CD4-positive, CD25-positive, alpha-beta regulatory T cell (primary cell): ENCODE results near the gene SCN4A. TPM values are rescaled to one million over a fixed set of nuclear protein-coding genes. Genes with fewer than 3 reads are reported as not detected.
"Not testable (repeated sequence)": the region's sequence is repeated elsewhere in the genome, so short reads cannot be mapped to it uniquely, and the experiment has no call there.

ENCODE experiments used
- ATAC-seq, 2 donors: fragments of 150-1000 bp; cut with Tn5 transposase; one replicate each; pipeline ENCODE4 v1.10.0; 2021; ENCODE audit warnings: low read depth in 2 of 2, moderate number of reproducible peaks in 2 of 2, moderate library complexity in 1 of 2
- DNase-seq, 3 donors: peaks; one replicate each; pipeline versions ENCODE4 v3.0.0 to v3.0.0-alpha.2; 2012 to 2022; ENCODE audit warnings: mixed read lengths in 1 of 3
- H3K27ac ChIP-seq: one replicate; pipeline ENCODE4 v1.7.0; 2013; ENCODE audit warnings: mild to moderate bottlenecking, low read length; ENCODE audit not compliant: insufficient read depth, poor library complexity, severe bottlenecking
- H3K27me3 ChIP-seq: one replicate; pipeline ENCODE4 v1.7.0; 2013; ENCODE audit warnings: low read length; ENCODE audit not compliant: control insufficient read depth, insufficient read depth
- H3K36me3 ChIP-seq: one replicate; pipeline ENCODE4 v1.7.0; 2013; ENCODE audit warnings: mild to moderate bottlenecking, low read length, moderate library complexity; ENCODE audit not compliant: control insufficient read depth, insufficient read depth
- H3K4me1 ChIP-seq: 2 replicates; pipeline ENCODE4 v1.7.0; 2013; ENCODE audit warnings: mild to moderate bottlenecking, low read length; ENCODE audit not compliant: insufficient read depth, control insufficient read depth, poor library complexity, severe bottlenecking
- H3K4me3 ChIP-seq: one replicate; pipeline ENCODE4 v1.7.0; 2013; ENCODE audit warnings: low read depth, mild to moderate bottlenecking, low read length, moderate library complexity
- H3K9me3 ChIP-seq, 2 experiments: 1 replicate in 1 of 2; 2 replicates in 1 of 2; pipeline ENCODE4 v1.7.0; 2013; ENCODE audit warnings: low read length in 2 of 2, mild to moderate bottlenecking in 1 of 2, moderate library complexity in 1 of 2; ENCODE audit not compliant: control insufficient read depth in 2 of 2
- H3K27ac Mint-ChIP-seq, 3 donors: one replicate each; pipeline ENCODE4 v1.8.0; 2020 to 2022; ENCODE audit warnings: mild to moderate bottlenecking in 3 of 3, mixed read lengths in 3 of 3, moderate library complexity in 2 of 3
- H3K27me3 Mint-ChIP-seq: one replicate; pipeline ENCODE4 v1.8.0; 2022; ENCODE audit warnings: mild to moderate bottlenecking, mixed read lengths
- H3K36me3 Mint-ChIP-seq: one replicate; pipeline ENCODE4 v1.8.0; 2020; ENCODE audit warnings: mixed read lengths
- H3K4me1 Mint-ChIP-seq, 4 donors: one replicate each; pipeline ENCODE4 v1.8.0; 2020 to 2022; ENCODE audit warnings: mixed read lengths in 4 of 4, mild to moderate bottlenecking in 1 of 4
- H3K4me3 Mint-ChIP-seq, 4 donors: one replicate each; pipeline ENCODE4 v1.8.0; 2020 to 2022; ENCODE audit warnings: mild to moderate bottlenecking in 4 of 4, mixed read lengths in 4 of 4, moderate library complexity in 3 of 4
- H3K9me3 Mint-ChIP-seq, 7 donors: one replicate each; pipeline ENCODE4 v1.8.0; 2020 to 2022; ENCODE audit warnings: mixed read lengths in 7 of 7, mild to moderate bottlenecking in 3 of 7, moderate library complexity in 2 of 7
- polyA plus RNA-seq, 4 donors: library from polyadenylated mRNA; unstranded; fragments of 300-500 nt; fragmentation: Illumina TruSeq; gene quantifications; one replicate each; pipeline ENCODE4 v1.2.3, GENCODE V29; 2021
- total RNA-seq: library from RNA; stranded (reverse); gene quantifications from one replicate; pipeline ENCODE4 v1.2.3, GENCODE V29; 2022

The SCN4A gene
- total and polyA plus RNA-seq, 5 donors from 2014 or later: not detected

DNA sequence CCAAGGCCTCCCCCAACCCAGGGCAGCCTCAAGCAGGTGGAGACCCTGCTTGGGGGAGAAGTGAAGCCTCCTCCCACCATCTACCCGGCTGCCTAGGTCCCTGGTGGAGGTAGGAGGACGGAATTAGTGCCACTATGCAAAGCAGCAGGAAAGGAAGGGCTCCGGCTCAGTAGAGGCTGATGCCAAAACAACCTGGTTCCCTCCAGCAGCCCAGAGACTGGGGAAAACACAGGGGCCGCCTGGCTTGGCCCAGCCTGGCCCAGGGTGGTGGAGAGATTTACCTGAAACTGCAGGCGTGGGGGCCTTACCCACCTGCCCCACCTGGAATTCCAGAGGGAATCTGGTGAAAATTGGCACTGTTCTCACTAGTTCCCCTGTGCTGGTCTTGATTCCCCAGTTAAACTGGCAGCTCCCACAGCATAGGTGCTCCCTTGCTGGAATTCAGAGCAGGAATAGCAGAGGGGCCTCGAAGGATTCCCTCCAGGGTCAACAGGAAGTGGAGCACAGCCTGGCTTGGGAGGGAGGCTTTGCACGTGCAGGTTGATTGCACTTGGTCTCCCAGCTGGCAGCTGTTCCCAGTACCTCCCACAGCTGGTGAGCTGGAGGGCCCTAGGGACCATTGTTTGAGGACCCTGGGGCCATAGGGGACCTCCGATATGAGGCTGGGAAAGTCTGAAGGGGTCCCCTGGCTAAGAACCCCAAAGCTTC is 45.1 kb downstream of the SCN4A start:
- H3K9me3 Mint-ChIP-seq: no peaks in the 10 kb centered on the region
- Histone ChIP-seq H3K4me3 (no peak overlapping the region), H3K36me3 (peaks cover 13% of the 10 kb centered on the region), H3K27ac (no peak overlapping the region), H3K4me1 (peaks cover 24% of the 10 kb centered on the region), H3K9me3 (no peaks in the 10 kb centered on the region), H3K27me3 (no peaks in the 10 kb centered on the region)
- peaks cover 0 to 25% (median 16%) of the 10 kb centered on the region in 4 donors for H3K4me1 Mint-ChIP-seq
- H3K4me3 Mint-ChIP-seq: peak overlapping the region in 2 of 4 donors; percentile 4 to 44
- H3K27me3 Mint-ChIP-seq: no peaks in the 10 kb centered on the region
- DNase-seq: no peak
- no peak overlapping the region for H3K27ac Mint-ChIP-seq
- H3K36me3 Mint-ChIP-seq: no peaks in the 10 kb centered on the region
- ATAC-seq: no peak

DNA sequence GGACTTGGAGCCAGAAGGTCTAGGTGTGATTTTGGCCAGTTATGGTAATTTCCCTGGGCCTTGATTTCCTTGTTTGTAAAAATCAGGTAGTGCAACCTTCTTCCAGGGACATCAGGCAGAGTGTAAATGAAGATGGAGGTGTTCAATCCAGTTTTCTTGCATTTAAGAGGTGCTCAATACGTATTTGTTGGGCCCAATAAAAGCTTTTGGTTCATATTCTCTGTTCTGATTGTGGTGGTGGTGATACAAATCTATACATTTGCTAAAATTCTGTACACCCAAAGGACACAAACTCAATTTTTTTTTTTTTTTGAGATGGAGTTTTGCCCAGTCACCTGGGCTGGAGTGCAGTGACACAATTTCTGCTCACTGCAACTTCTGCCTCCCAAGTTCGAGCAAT is 46.6 kb downstream of the SCN4A start:
- ATAC-seq (no peak), DNase-seq (no peak)
- no peaks in the 10 kb centered on the region for H3K36me3 Mint-ChIP-seq
- H3K4me3 Mint-ChIP-seq: no peak overlapping the region
- Histone ChIP-seq H3K9me3 (no peaks in the 10 kb centered on the region), H3K4me3 (no peak overlapping the region), H3K4me1 (peaks cover 11% of the 10 kb centered on the region), H3K27ac (no peak overlapping the region), H3K36me3 (peaks cover 13% of the 10 kb centered on the region), H3K27me3 (no peaks in the 10 kb centered on the region)
- peaks cover 0 to 15% (median 8%) of the 10 kb centered on the region in 4 donors for H3K4me1 Mint-ChIP-seq
- no peaks in the 10 kb centered on the region for H3K27me3 Mint-ChIP-seq
- no peaks in the 10 kb centered on the region for H3K9me3 Mint-ChIP-seq
- no peak overlapping the region for H3K27ac Mint-ChIP-seq

DNA sequence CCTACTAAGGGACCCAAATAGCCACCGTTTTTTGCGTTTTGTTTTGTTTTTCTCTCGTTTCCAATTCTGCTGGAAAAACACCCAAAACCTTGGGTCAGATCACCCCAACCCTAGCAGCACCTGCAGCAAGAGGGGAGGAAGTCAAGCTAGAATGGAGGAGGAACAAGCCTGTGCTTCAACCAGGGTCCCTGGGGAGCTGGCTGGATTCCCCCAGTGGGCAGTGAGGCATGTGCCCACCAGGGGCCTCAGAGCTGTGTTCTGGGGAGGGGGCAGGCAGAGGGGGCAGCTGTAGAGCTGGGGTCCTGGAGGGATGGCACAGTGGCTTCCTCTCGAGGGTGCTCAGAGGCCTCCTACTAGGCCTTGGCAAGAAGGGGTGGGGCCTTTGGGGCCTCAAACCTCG is 47.1 kb downstream of the SCN4A start:
- H3K4me3 ChIP-seq: no peak overlapping the region
- no peak for DNase-seq
- H3K27ac Mint-ChIP-seq: no peak overlapping the region

DNA sequence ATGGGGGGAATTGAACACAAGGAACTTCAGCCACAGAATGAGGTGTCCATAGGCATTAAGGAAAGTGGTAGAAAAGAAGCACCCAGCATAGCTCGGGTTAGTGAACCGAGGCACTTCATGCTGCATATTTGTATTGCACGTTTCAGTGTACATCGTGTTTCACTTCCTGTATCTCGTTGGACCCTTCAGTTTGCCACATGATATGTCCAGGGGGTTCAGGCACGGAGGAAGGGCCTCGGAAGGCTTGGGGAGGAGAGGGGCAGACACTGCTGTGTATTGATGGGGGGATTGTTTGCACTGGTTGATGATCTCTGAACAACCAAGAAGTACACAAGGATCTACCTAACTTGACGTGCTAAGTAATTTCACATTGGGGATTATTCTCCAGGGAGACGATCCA is 50.3 kb downstream of the SCN4A start:
- not testable (repeated sequence) for H3K36me3 Mint-ChIP-seq, H3K9me3 ChIP-seq, H3K27me3 Mint-ChIP-seq, DNase-seq, H3K36me3 ChIP-seq, H3K4me3 Mint-ChIP-seq, H3K4me3 ChIP-seq, H3K27me3 ChIP-seq, H3K4me1 ChIP-seq, H3K27ac ChIP-seq, ATAC-seq, H3K9me3 Mint-ChIP-seq
- peak overlapping the region in 1 of 3 donors; percentile 14 for H3K27ac Mint-ChIP-seq
- peaks cover 0 to 18% (median 6%) of the 10 kb centered on the region in 4 donors for H3K4me1 Mint-ChIP-seq

More for the DNA sequence above, 47.1 kb downstream of the SCN4A start:
- Histone ChIP-seq H3K36me3 (peaks cover 13% of the 10 kb centered on the region), H3K4me1 (peaks cover 5% of the 10 kb centered on the region), H3K27me3 (no peaks in the 10 kb centered on the region), H3K27ac (no peak overlapping the region), H3K9me3 (no peaks in the 10 kb centered on the region)
- Mint-ChIP-seq H3K4me3 (no peak overlapping the region), H3K4me1 (peaks cover 0 to 9% (median 3%) of the 10 kb centered on the region in 4 donors), H3K9me3 (no peaks in the 10 kb centered on the region), H3K27me3 (no peaks in the 10 kb centered on the region), H3K36me3 (no peaks in the 10 kb centered on the region)
- peak; percentile 26 to 37 for ATAC-seq

DNA sequence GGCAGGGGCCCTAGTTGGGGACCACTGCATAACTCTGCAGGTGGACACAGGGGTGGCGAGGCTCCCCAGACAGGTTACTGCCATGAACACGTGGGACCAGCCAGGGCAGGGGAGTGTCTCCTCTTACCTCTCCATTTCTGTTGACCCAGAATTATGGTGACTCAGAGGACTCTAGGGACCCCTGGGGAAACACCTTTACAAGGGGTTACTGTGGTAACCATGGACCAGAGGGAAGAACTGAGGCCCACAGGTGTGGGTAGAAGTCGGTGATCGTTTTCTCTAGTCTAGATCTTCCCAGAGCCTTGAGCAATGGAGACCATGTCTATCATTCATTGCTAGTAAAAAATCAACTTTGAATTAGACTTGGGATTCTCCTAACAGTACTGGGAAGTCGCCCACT is 51.9 kb downstream of the SCN4A start:
- not testable (repeated sequence) for H3K27ac ChIP-seq, H3K27me3 Mint-ChIP-seq, H3K36me3 Mint-ChIP-seq, H3K27me3 ChIP-seq, H3K36me3 ChIP-seq, H3K27ac Mint-ChIP-seq, H3K9me3 Mint-ChIP-seq, H3K4me3 ChIP-seq, H3K4me1 ChIP-seq, DNase-seq, H3K9me3 ChIP-seq, ATAC-seq, H3K4me1 Mint-ChIP-seq
- H3K4me3 Mint-ChIP-seq: peak overlapping the region in 1 of 4 donors; percentile 62

DNA sequence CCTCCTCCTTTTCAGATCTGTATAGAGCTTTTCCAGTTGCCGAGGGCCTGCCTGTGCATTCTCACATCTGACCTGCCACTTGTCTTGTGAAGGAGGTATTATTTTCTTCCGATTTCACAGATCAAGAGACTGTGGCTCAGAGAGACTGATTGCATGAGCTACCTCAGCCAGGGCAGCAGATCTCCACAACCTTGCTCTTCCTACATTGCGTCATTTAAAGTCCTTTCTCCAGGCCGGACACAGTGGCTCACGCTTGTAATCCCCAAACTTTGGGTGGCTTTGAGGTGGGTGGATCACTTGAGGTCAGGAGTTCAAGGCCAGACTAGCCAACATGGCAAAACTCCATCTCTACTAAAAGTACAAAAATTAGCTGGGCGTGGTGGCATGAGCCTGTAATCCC is 52.7 kb downstream of the SCN4A start:
- not testable (repeated sequence) for H3K36me3 Mint-ChIP-seq, H3K27me3 ChIP-seq, H3K9me3 Mint-ChIP-seq, H3K27ac ChIP-seq, H3K36me3 ChIP-seq, H3K9me3 ChIP-seq, H3K4me3 ChIP-seq, ATAC-seq, H3K4me1 Mint-ChIP-seq, H3K4me3 Mint-ChIP-seq, DNase-seq, H3K27me3 Mint-ChIP-seq, H3K27ac Mint-ChIP-seq, H3K4me1 ChIP-seq

DNA sequence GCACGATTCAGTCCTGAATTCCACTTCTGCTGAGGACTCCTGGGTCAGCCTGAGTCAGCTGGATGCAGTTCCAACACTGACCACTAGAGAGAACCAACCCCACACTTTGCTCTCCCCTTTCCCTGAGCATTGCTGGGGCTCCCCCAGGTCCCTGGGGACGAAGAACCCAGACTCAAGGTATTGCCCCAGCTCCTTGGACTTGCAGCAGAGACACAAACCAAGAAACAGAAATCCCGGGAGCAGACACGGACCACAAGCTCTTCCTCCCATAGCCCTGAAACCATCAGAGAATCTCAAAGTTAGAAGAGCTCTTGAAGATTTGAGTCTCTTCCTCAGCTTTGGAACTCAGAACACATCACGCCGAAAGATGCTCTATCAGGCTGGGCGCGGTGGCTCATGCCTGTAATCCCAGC is 53.4 kb downstream of the SCN4A start:
- Mint-ChIP-seq H3K9me3 (no peaks in the 10 kb centered on the region), H3K36me3 (no peaks in the 10 kb centered on the region), H3K4me1 (peaks cover 0 to 10% (median 6%) of the 10 kb centered on the region in 4 donors), H3K27ac (peak overlapping the region in 2 of 3 donors; percentile 64 to 75), H3K27me3 (no peaks in the 10 kb centered on the region), H3K4me3 (no peak overlapping the region)
- H3K27ac ChIP-seq: no peak overlapping the region
- peaks cover 7% of the 10 kb centered on the region for H3K4me1 ChIP-seq
- no peaks in the 10 kb centered on the region for H3K9me3 ChIP-seq
- H3K27me3 ChIP-seq: no peaks in the 10 kb centered on the region
- ATAC-seq: peak; percentile 88
- H3K4me3 ChIP-seq: no peak overlapping the region
- no peaks in the 10 kb centered on the region for H3K36me3 ChIP-seq
- DNase-seq: peak; percentile 61 to 81 (median 75)

DNA sequence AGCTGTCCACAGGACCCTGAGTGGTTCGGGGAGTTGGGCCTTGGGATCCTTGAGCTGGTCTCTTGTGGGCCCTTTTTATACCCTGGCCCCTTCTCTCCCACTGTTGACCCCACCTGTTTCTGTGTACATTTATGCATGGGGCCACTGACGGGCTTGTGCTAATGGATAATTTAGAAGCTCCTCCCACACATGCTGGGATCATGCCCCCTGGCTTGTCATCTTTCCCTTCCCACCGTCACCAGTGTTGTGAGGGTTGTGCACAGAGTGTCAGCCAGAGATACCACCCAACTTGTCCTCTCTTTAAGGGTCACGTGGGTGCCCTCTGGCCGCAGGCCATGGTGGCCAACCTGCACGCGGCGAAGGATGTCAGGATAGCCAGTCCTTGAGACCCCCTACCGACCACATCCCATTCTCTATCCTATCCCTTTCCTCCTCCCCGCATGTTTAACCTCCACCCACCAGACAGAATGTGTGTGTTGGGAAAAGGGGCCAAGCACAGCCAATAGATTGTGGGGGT is 53.9 kb downstream of the SCN4A start, which contains the start of gene GH1:
Gene GH1, minus strand, starts transcription at position 51 of the 517 bp plus-strand sequence. CDS start 63 bp downstream, outside the sequence.
- ATAC-seq, H3K4me3 ChIP-seq, H3K9me3 ChIP-seq, DNase-seq, H3K4me1 Mint-ChIP-seq, H3K4me1 ChIP-seq, H3K9me3 Mint-ChIP-seq, H3K36me3 Mint-ChIP-seq, H3K36me3 ChIP-seq, H3K27ac ChIP-seq, H3K27me3 ChIP-seq, H3K27me3 Mint-ChIP-seq, H3K4me3 Mint-ChIP-seq: not testable (repeated sequence)
- H3K27ac Mint-ChIP-seq: peak within 1 kb of the TSS in 2 of 3 donors; percentile 64 to 75
